ENCODE data around the gene SEPTIN2. TPM values are rescaled to one million over a fixed set of nuclear protein-coding genes. Genes with fewer than 3 reads are reported as not detected.
A peak's percentile ranks its signal among the peaks of the same experiment; 100 is the strongest.

Gene SEPTIN2
- total and polyA plus RNA-seq, 2 donors (not counting 3 experiments of a cell fraction or from before 2014, with no cell fraction given) = 427 to 512 TPM

DNA sequence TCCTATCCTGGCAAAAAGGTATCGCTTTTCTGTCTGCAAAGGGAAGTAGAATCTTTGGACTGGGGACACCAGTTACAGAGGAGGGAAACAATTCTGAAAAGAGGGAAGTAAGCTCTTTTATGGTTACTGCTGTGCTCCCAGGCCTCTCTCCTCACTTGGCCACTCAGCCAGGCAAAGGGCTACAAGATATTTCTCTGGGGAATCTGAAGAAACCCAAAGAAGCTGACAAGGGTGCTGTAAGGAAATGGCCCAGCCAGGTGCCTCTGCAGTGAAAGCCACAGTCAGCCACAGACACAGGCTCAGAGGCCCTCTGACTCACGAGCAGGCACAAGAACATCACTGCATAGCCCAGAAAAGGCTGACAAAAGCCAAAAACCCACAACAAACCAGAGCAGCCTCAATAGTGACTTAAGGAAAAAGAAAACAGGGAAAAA, 6.0 kb upstream of the SEPTIN2 start:
- peaks cover 8% of the 10 kb centered on the region for H3K4me1 ChIP-seq (ENCODE audit: control insufficient read depth, extremely low read depth, insufficient read depth, low read length)
- H4K20me1 ChIP-seq (replicated peaks; ENCODE audit: control insufficient read depth, extremely low read depth, insufficient read depth, low read length) = peaks cover 2% of the 10 kb centered on the region
- no peaks in the 10 kb centered on the region for H3K9me3 ChIP-seq (replicated peaks; ENCODE audit: control insufficient read depth, insufficient read depth, low read length)
- H3K27me3 ChIP-seq (ENCODE audit: control insufficient read depth in 2 of 2, insufficient read depth in 2 of 2, low read length in 2 of 2) = no peaks in the 10 kb centered on the region
- peaks cover 99% of the 10 kb centered on the region for H3K79me2 ChIP-seq (ENCODE audit: control insufficient read depth, insufficient read depth, low read length)
- no peak for TF ChIP-seq JUN (IDR thresholded peaks at IDR 0.05; ENCODE audit: borderline replicate concordance, insufficient read depth, insufficient read length, low read depth)
- TF ChIP-seq FOS (IDR thresholded peaks at IDR 0.05; ENCODE audit: borderline replicate concordance, insufficient read depth, low read length) = peak; percentile 11
- H3K27ac ChIP-seq (ENCODE audit: insufficient read depth, low read depth, low read length) = no peak overlapping the region
- H2AFZ ChIP-seq (ENCODE audit: low read depth, low read length) = no peak overlapping the region
- no peak overlapping the region for H3K4me2 ChIP-seq (ENCODE audit: insufficient read depth, low read length)
- H3K4me3 ChIP-seq (replicated peaks in 1 of 3; ENCODE audit: insufficient read depth in 1 of 3, low read depth in 1 of 3, low read length in 3 of 3) = no peak overlapping the region
- ChIA-PET POLR2A (no interaction called here), CTCF (no interaction called here)
- no peak for FAIRE-seq
- intact Hi-C loops (cut with micrococcal nuclease) = loop anchor here (10.0 kb wide), 2 partner anchors 455 to 1935 kb away; no protein-coding TSS in a partner anchor
- H3K9ac ChIP-seq (replicated peaks; ENCODE audit: extremely low read depth, insufficient read depth, low read length) = no peak overlapping the region
- dilution Hi-C loops (cut with MboI; ENCODE audit: extremely low pct_ligation_motif_present, low sequenced_read_pairs) = no loop called here
- H3K36me3 ChIP-seq (ENCODE audit: control insufficient read depth in 2 of 2, extremely low read depth in 1 of 2, insufficient read depth in 2 of 2, low read length in 2 of 2) = peaks cover 0 to 4% of the 10 kb centered on the region in 2 experiments
- no peaks in the 10 kb centered on the region for H3K9me1 ChIP-seq (replicated peaks; ENCODE audit: control insufficient read depth, extremely low read depth, insufficient read depth, low read length)
- no peak for DNase-seq (ENCODE audit: low read depth, low spot score)
- BruUV-seq (replicated peaks) = no TSS peak

DNA sequence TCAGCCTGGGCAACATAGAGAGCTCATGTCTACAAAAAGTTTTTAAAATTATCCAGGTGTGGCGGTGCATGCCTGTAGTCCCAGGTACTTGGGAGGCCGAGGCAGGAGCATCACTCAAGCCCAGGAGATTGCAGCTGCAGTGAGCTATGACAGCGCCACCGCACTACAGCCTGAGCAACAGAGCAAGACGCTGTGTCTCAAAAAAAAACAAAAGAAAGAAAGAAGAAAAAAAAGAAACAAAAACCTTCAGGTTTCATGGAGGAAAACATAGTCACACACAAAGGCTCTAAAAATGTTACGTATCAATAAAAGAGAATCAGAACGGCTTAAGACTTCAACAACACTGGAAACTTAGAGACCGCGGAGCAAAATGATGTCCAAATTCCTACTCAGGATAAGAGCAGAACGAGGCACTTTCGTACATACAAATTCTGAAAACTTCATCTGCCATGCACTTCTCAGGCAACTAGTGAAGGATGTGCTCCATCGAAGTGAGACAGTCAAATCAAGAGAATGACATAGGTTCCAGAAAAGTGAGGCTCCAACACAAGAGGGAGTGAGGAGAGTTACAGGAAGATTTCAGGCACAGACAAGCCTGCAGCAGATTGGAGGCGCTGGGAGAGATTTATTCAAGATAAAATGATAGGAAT, 4.7 kb upstream of the SEPTIN2 start:
- intact Hi-C loops (cut with micrococcal nuclease) = loop anchor here (10.0 kb wide), 1 partner anchor 456 kb away; no protein-coding TSS in a partner anchor
- Histone ChIP-seq H3K9me1 (replicated peaks; ENCODE audit: control insufficient read depth, extremely low read depth, insufficient read depth, low read length) (no peaks in the 10 kb centered on the region), H3K9ac (replicated peaks; ENCODE audit: extremely low read depth, insufficient read depth, low read length) (no peak overlapping the region), H3K4me2 (ENCODE audit: insufficient read depth, low read length) (no peak overlapping the region), H3K9me3 (replicated peaks; ENCODE audit: control insufficient read depth, insufficient read depth, low read length) (no peaks in the 10 kb centered on the region), H3K27me3 (ENCODE audit: control insufficient read depth in 2 of 2, insufficient read depth in 2 of 2, low read length in 2 of 2) (no peaks in the 10 kb centered on the region), H4K20me1 (replicated peaks; ENCODE audit: control insufficient read depth, extremely low read depth, insufficient read depth, low read length) (no peaks in the 10 kb centered on the region), H3K4me1 (ENCODE audit: control insufficient read depth, extremely low read depth, insufficient read depth, low read length) (peaks cover 8% of the 10 kb centered on the region), H3K79me2 (ENCODE audit: control insufficient read depth, insufficient read depth, low read length) (peaks cover 88% of the 10 kb centered on the region), H2AFZ (ENCODE audit: low read depth, low read length) (no peak overlapping the region), H3K36me3 (ENCODE audit: control insufficient read depth in 2 of 2, extremely low read depth in 1 of 2, insufficient read depth in 2 of 2, low read length in 2 of 2) (peaks cover 0 to 4% of the 10 kb centered on the region in 2 experiments), H3K27ac (ENCODE audit: insufficient read depth, low read depth, low read length) (no peak overlapping the region), H3K4me3 (replicated peaks in 1 of 3; ENCODE audit: insufficient read depth in 1 of 3, low read depth in 1 of 3, low read length in 3 of 3) (no peak overlapping the region)
- BruUV-seq (replicated peaks) = no TSS peak
- dilution Hi-C loops (cut with MboI; ENCODE audit: extremely low pct_ligation_motif_present, low sequenced_read_pairs) = no loop called here
- FAIRE-seq (no peak), DNase-seq (ENCODE audit: low read depth, low spot score) (no peak)
- ChIA-PET POLR2A (no interaction called here), CTCF (no interaction called here)
- TF ChIP-seq JUN (IDR thresholded peaks at IDR 0.05; ENCODE audit: borderline replicate concordance, insufficient read depth, insufficient read length, low read depth) = no peak
- TF ChIP-seq POLR2AphosphoS5 (IDR thresholded peaks at IDR 0.05; ENCODE audit: insufficient read depth, low read depth, low read length) = no peak
- TF ChIP-seq FOS (IDR thresholded peaks at IDR 0.05; ENCODE audit: borderline replicate concordance, insufficient read depth, low read length) = no peak
- TF ChIP-seq, protein P1, sequence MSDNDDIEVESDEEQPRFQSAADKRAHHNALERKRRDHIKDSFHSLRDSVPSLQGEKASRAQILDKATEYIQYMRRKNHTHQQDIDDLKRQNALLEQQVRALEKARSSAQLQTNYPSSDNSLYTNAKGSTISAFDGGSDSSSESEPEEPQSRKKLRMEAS (IDR thresholded peaks at IDR 0.05; ENCODE audit: insufficient read depth, insufficient read length) = no peak
- no peak for TF ChIP-seq GATA2 (IDR thresholded peaks at IDR 0.05; ENCODE audit: insufficient read depth, insufficient read length, low read depth, low read length)
- no peak for TF ChIP-seq POLR2A (IDR thresholded peaks at IDR 0.05; ENCODE audit: low read depth, low read length)
- no peak for TF ChIP-seq EZH2 (IDR thresholded peaks at IDR 0.05; ENCODE audit: borderline replicate concordance, low read depth, low read length, severe bottlenecking)
- TF ChIP-seq, protein P2, sequence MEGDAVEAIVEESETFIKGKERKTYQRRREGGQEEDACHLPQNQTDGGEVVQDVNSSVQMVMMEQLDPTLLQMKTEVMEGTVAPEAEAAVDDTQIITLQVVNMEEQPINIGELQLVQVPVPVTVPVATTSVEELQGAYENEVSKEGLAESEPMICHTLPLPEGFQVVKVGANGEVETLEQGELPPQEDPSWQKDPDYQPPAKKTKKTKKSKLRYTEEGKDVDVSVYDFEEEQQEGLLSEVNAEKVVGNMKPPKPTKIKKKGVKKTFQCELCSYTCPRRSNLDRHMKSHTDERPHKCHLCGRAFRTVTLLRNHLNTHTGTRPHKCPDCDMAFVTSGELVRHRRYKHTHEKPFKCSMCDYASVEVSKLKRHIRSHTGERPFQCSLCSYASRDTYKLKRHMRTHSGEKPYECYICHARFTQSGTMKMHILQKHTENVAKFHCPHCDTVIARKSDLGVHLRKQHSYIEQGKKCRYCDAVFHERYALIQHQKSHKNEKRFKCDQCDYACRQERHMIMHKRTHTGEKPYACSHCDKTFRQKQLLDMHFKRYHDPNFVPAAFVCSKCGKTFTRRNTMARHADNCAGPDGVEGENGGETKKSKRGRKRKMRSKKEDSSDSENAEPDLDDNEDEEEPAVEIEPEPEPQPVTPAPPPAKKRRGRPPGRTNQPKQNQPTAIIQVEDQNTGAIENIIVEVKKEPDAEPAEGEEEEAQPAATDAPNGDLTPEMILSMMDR (IDR thresholded peaks at IDR 0.05; ENCODE audit: extremely low read depth in 1 of 2, insufficient read depth in 1 of 2, low read depth in 1 of 2, low read length in 2 of 2) = no peak
- no peak for TF ChIP-seq MYC (IDR thresholded peaks at IDR 0.05; ENCODE audit: low read depth, low read length)
